Ishikawa (cell line): Measurements from ENCODE around the gene METTL13.

Source experiments
- CEBPB ChIP-seq: IDR thresholded peaks from 2 replicates; pipeline ENCODE4 v1.6.1; 2012
- CREB1 ChIP-seq: IDR thresholded peaks from 2 replicates; pipeline ENCODE4 v1.6.1; 2012; ENCODE audit warnings: low read depth
- EGR1 ChIP-seq: IDR thresholded peaks from 2 replicates; pipeline ENCODE4 v1.6.1; 2012
- EP300 ChIP-seq: IDR thresholded peaks from 2 replicates; pipeline ENCODE4 v1.6.1; 2012; ENCODE audit warnings: borderline replicate concordance
- FOXM1 ChIP-seq: IDR thresholded peaks from 2 replicates; pipeline ENCODE4 v1.6.1; 2012; ENCODE audit warnings: low read depth, borderline replicate concordance
- MAX ChIP-seq: IDR thresholded peaks from 2 replicates; pipeline ENCODE4 v1.6.1; 2012
- NFIC ChIP-seq: IDR thresholded peaks from 2 replicates; pipeline ENCODE4 v1.6.1; 2012
- RAD21 ChIP-seq: IDR thresholded peaks from 2 replicates; pipeline ENCODE4 v1.6.1; 2012; ENCODE audit warnings: low read depth
- TAF1 ChIP-seq: IDR thresholded peaks from 2 replicates; pipeline ENCODE4 v1.6.1; 2012; ENCODE audit warnings: low read depth, mild to moderate bottlenecking
- TCF12 ChIP-seq: IDR thresholded peaks from 2 replicates; pipeline ENCODE4 v1.6.1; 2012; ENCODE audit warnings: low read depth
- TEAD4 ChIP-seq: IDR thresholded peaks from 2 replicates; pipeline ENCODE4 v1.6.1; 2012
- YY1 ChIP-seq: IDR thresholded peaks from 2 replicates; pipeline ENCODE4 v1.6.1; 2012; ENCODE audit warnings: low read depth
- ZBTB7A ChIP-seq: IDR thresholded peaks from 2 replicates; pipeline ENCODE4 v1.6.1; 2012; ENCODE audit warnings: low read depth
- TF ChIP-seq, protein P1 (sequence below): IDR thresholded peaks from 2 replicates; pipeline ENCODE4 v1.6.1; 2012; ENCODE audit warnings: low read depth, mild to moderate bottlenecking
- TF ChIP-seq, protein P2 (sequence below): IDR thresholded peaks from 2 replicates; pipeline ENCODE4 v1.6.1; 2012

METTL13 gene

GRCh38 chr1:171807556-171807955 lies 26.1 kb downstream of the METTL13 start:
- TF ChIP-seq CREB1 (no peak), TAF1 (no peak), EP300 (no peak), CEBPB (no peak), ZBTB7A (no peak), TCF12 (no peak), MAX (no peak), FOXM1 (no peak), YY1 (no peak), NFIC (no peak), EGR1 (no peak), TEAD4 (no peak), RAD21 (no peak)
- TF ChIP-seq, protein P1, sequence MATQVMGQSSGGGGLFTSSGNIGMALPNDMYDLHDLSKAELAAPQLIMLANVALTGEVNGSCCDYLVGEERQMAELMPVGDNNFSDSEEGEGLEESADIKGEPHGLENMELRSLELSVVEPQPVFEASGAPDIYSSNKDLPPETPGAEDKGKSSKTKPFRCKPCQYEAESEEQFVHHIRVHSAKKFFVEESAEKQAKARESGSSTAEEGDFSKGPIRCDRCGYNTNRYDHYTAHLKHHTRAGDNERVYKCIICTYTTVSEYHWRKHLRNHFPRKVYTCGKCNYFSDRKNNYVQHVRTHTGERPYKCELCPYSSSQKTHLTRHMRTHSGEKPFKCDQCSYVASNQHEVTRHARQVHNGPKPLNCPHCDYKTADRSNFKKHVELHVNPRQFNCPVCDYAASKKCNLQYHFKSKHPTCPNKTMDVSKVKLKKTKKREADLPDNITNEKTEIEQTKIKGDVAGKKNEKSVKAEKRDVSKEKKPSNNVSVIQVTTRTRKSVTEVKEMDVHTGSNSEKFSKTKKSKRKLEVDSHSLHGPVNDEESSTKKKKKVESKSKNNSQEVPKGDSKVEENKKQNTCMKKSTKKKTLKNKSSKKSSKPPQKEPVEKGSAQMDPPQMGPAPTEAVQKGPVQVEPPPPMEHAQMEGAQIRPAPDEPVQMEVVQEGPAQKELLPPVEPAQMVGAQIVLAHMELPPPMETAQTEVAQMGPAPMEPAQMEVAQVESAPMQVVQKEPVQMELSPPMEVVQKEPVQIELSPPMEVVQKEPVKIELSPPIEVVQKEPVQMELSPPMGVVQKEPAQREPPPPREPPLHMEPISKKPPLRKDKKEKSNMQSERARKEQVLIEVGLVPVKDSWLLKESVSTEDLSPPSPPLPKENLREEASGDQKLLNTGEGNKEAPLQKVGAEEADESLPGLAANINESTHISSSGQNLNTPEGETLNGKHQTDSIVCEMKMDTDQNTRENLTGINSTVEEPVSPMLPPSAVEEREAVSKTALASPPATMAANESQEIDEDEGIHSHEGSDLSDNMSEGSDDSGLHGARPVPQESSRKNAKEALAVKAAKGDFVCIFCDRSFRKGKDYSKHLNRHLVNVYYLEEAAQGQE = no peak
- TF ChIP-seq, protein P2, sequence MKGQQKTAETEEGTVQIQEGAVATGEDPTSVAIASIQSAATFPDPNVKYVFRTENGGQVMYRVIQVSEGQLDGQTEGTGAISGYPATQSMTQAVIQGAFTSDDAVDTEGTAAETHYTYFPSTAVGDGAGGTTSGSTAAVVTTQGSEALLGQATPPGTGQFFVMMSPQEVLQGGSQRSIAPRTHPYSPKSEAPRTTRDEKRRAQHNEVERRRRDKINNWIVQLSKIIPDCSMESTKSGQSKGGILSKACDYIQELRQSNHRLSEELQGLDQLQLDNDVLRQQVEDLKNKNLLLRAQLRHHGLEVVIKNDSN = no peak

GRCh38 chr1:171809834-171810233 lies 28.4 kb downstream of the METTL13 start:
- TF ChIP-seq, protein P1 = no peak
- no peak for TF ChIP-seq EP300

DNA sequence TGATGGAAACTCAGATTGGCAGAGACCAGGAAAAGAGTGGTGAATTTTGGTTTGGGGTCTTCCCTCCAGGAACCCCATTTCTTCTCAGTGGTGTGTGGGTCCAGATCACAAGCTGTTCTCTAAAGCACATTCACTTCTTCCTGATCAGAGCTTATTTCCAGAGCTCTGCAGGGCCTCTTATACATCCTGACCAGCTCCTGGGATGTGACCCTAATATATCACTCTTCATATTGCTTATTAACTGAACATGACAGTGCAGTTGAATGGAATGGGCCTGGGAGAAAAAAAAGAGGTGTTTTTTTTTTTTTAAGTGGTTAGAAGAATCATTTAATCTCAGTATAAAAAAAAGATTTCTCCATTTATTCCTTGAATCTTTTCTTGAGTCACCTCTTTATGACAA lies 30.2 kb downstream of the METTL13 start:
- no peak for TF ChIP-seq CEBPB
- no peak for TF ChIP-seq RAD21
- no peak for TF ChIP-seq TCF12
- TF ChIP-seq FOXM1 = no peak
- TF ChIP-seq NFIC = no peak
- TF ChIP-seq ZBTB7A = no peak

- TF ChIP-seq EGR1 (no peak), TAF1 (no peak), ZBTB7A (no peak), CREB1 (no peak), CEBPB (no peak), RAD21 (no peak), YY1 (no peak), NFIC (no peak), MAX (no peak), TEAD4 (no peak), EP300 (no peak), TCF12 (no peak), FOXM1 (no peak)
- TF ChIP-seq, protein P1 = no peak
- TF ChIP-seq, protein P2 = no peak
Observed at GRCh38 chr1:171814692-171815091, 33.2 kb downstream of the METTL13 start.

GRCh38 chr1:171816300-171816901 lies 34.9 kb downstream of the METTL13 start:
- TF ChIP-seq TAF1 = no peak
- no peak for TF ChIP-seq TCF12
- TF ChIP-seq MAX = no peak
- TF ChIP-seq NFIC = no peak
- no peak for TF ChIP-seq RAD21
- TF ChIP-seq, protein P2 = no peak
- no peak for TF ChIP-seq CREB1
- no peak for TF ChIP-seq TEAD4
- TF ChIP-seq, protein P1 = no peak
- no peak for TF ChIP-seq EP300
- no peak for TF ChIP-seq ZBTB7A
- TF ChIP-seq FOXM1 = no peak
- TF ChIP-seq YY1 = no peak
